SW 1271 (cell line): ENCODE results near the gene TMEM19.
A peak's percentile ranks its signal among the peaks of the same experiment; 100 is the strongest.
"Not testable (repeated sequence)": the region's sequence is repeated elsewhere in the genome, so short reads cannot be mapped to it uniquely, and the experiment has no call there.

ENCODE experiments used
- DNase-seq, 2 experiments: peaks; one replicate each; lab custom pipeline; 2025; lab: John Stamatoyannopoulos, UW

Gene TMEM19

DNA sequence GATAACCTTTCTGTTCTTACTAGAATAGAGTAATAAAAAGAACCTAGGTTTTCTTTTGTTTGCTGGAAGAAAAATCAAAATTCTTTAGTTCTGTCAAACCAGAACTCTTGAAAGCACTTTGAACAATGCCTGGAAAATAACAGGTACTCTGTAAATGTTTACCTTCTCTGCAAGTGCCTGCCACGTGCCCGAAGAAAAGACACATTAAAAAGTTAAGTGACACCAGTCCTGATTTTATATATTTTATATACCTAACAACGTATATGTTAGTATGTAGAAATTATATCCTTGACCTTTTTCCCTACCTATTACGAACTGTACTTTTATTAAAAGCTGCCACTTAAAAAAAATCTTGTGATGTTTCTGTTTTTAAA is 20.8 kb upstream of the TMEM19 start:
- no peak for DNase-seq

DNA sequence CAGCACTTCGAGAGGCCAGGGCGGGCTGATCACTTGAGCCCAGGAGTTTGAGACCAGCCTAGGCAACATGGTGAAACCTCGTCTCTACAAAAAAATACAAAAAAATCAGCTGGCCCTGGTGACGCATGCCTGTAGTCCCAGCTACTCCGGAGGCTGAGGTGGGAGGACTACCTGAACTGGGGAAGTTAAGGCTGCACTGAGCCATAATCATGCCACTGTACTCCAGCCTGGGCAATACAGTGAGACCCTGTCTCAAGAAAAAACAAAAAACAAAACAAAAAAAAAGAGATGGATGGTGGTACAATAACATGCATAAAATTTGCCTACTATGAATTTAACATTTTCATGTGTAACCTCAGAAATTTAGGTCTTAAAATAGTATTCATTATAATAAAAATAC is 19.6 kb upstream of the TMEM19 start:
- no peak for DNase-seq

DNA sequence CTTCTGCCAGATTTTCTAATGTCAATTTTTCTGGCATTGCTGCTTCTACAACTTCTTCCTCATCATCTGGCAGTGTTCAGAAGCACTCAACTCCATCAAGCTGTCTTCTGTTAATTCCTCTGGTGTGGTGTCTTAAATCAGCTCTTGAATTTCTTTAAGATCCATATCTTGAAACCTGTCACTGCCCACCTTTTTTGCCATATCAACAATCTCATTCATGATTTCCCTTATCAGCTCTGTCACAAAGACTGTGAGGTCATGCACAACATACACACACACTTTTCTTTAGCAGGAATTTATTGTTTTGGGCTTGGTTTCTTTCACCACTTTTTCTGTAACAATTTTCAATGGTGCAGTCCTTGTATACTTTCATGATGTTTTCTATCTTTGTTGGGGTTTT is 14.6 kb upstream of the TMEM19 start:
- no peak for DNase-seq

DNA sequence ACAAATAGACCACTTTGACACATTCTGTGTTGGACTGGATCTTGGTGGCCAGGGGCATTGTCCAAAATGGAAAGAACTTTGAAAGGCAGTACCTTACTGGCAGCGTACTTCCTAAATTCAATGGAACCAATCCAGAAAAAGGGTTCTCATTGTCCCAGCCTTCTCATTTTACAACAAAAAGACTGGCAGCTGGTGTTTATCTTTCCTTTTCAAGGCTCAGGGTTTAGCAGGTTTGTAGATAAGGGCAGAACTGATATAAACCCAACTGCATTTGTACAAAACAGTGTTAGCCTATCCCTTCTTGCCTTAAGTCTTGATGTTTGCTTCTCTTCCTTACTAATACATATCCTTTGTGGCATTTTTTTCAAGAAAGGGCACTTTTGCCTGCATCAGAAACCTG is 14.1 kb upstream of the TMEM19 start:
- DNase-seq, result no peak

DNA sequence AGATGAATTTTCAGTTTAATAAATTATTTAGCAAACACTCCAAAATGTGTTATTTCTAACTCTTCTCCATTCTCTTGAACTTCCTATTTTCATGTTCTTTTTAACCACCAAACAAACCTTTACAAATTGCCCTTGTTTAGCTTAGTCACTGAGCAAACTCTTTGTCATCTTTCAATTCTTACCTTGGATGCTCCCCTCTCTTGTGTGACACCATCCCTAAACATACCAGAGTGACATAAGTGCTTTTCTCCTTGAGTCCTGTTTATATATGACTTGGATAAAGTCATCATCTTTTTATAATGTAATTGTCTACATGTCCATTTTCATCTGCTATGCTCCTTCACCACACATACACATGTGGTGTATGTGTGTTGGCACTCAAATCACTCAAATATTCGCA is 3.4 kb upstream of the TMEM19 start:
- DNase-seq, result no peak

DNA sequence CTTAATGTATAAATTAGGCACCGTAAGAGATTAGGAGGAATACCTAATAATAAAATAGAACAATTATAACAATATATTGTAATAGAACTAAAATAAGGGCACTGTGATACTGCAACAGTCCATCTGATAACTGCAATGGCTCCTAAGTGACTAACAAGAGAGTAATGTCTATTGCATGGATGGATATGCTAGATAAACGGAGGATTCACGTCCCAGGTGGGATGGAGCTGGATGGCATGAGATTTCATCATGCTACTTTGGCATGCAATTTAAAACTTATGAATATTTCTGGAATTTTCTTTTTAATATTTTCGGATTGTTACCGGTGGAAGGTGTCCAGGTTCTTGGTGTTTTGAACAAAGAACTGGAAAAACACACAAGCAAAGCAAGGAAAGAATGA is 2.2 kb upstream of the TMEM19 start:
- no peak for DNase-seq

DNA sequence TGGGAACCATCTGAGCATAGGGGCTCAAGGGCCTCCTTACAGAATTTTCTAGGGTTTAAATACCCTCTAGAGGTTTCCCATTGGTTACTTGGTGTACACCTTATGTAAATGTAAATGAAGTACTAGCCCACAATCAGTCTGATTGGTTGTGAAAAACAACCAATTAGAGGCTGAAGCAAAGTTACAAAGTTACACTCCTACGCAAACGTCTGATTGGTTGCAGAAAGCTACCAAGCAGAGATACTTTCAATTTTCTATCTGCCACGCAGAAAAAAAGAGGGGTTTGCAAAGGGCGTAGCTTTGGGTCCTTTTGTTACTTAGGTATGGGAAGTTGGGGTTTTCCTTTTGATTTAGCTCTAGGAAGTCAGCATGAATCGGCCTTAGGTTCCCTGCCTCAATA is 1.8 kb upstream of the TMEM19 start:
- DNase-seq, result no peak

DNA sequence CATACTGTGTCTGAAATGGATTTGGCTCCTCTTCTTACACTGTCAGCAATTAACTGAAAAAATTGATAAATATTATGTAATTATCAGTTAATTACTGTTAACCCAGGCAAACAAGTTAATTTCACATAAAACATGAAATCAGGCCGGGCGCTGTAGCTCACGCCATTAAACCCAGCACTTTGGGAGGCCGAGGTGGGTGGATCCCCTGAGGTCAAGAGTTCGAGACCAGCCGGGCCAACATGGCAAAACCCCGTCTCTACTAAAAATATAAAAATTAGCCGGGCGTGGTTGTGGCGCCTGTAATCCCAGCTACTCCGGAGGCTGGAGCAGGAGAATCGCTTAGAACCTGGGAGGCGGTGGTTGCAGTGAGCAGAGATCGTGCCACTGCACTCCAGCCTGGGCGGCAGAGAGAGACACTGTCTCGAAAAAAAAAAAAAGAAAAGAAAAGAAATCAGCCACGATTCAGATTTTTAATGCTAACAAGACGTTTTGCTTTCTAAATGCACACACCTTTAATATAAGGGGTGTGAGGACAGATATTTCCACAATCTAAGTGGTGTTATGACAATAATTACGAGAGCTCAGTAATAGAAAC is 473 bp upstream of the TMEM19 start:
- no peak for DNase-seq

DNA sequence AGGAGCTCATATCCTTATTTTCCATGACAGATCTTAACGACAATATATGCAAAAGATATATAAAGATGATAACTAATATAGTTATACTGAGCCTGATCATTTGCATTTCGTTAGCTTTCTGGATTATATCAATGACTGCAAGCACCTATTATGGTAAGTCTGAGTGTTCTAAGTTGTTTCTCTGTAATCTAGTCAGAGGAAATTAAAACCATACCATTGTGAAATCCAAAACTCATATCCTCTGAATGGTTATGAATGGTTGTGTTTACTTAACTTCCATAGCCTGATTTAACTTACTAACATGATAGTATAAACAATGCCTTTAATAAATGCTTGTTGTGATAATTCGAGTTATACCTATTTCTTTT is 760 bp downstream of the TMEM19 start:
- no peak for DNase-seq

DNA sequence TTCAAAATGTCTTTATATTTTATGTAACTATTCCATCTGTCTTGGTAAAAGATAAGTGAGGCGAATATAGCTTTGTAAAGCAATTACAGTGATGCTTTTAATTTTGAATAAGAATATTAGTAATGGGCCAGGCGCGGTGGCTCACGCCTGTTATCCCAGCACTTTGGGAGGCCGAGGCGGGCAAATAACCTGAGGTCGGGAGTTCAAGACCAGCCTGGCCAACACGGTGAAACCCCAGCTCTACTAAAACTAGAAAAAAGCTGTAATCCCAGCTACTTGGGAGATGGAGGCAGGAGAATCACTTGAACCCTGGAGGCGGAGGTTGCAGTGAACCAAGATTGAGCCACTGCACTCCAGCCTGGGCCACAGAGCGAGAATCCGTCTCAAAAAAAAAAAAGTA is 1.3 kb downstream of the TMEM19 start:
- not testable (repeated sequence) for DNase-seq

DNA sequence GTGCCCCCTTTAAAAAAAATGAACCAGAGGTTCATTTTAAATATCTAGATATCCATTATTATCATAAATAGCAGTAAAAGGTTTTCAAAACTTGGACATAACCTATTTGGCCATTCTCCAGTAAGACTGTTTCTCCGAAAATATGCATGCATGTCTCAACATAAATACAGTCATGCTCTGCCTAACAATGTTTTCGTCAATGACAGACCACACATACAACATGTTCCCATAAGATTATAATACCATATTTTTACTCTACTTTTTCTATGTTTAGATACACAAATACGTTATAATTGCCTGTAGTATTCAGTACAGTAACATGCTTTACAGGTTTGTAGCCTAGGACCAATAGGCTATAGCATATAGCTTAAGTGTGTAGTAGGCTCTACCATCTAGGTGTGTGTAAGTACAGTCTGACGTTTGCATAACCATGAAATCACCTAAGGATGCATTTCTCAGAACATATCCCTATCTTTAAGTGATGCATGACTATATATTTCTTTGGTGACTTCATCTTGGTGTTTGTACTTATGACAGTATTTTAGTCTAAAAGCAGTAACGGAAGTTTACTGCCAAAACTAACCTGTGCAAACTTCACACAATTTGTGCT is 3.2 kb downstream of the TMEM19 start:
- no peak for DNase-seq

DNA sequence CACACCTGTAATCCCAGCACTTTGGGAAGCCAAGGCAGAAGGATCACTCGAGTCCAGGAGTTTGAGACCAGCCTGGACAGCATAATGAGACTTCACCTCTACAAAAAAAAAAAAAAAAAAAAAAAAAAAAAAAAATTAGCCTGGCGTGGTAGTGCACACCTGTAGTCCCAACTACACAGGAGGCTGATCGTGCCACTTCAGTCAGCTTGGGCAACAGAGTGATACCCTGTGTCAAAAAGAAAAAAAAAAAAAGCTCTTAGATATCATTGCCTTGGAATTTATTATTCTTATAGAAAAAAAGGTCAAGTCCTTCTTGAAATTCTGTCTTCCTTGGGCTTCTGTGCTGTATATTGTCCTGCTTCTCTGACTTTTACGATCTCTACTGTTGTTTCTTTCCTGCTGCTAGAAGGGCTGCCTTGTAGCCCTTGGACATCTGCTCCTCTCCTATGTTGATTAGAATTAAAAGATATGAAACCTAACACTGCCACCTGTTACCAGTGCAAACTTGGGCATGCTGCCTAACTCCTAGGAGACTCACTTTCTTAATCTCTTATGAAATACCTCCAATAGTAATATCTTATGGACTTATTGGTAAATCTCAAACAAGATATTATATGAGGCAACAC is 5.7 kb downstream of the TMEM19 start:
- no peak for DNase-seq

DNA sequence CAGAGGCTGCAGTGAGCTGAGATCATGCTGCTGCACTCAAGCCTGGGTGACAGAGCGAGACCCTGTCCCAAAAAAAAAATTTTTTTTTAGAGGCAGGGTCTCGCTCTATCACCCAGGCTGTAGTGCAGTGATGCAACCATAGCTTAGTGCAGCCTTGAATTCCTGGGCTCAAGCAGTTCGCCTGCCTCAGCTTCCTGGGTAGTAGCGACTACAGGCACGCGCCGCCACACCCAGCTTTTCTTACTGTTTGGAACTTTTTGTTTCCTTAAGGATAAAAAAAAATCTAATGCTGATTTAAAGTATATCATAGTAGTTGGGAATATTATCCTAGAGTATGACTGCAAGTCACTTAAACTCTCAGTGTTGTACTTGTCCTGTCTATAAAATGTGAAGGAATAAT is 7.2 kb downstream of the TMEM19 start:
- no peak for DNase-seq

DNA sequence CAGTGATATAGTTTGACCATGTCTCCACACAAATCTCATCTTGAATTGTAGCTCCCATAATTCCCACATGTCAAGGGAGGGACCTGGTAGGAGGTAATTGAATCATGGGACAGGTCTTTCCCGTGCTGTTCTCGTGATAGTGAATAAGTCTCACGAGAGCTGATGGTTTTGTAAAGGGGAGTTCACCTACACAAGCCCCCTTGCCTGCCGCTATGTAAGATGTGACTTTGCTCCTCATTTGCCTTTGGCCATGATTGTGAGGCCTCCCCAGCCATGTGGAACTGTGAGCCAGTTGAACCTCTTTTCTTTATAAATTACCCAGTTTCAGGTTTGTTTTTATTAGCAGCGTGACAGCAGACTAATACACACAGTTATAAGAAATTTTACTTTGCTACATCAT is 7.8 kb downstream of the TMEM19 start:
- not testable (repeated sequence) for DNase-seq

DNA sequence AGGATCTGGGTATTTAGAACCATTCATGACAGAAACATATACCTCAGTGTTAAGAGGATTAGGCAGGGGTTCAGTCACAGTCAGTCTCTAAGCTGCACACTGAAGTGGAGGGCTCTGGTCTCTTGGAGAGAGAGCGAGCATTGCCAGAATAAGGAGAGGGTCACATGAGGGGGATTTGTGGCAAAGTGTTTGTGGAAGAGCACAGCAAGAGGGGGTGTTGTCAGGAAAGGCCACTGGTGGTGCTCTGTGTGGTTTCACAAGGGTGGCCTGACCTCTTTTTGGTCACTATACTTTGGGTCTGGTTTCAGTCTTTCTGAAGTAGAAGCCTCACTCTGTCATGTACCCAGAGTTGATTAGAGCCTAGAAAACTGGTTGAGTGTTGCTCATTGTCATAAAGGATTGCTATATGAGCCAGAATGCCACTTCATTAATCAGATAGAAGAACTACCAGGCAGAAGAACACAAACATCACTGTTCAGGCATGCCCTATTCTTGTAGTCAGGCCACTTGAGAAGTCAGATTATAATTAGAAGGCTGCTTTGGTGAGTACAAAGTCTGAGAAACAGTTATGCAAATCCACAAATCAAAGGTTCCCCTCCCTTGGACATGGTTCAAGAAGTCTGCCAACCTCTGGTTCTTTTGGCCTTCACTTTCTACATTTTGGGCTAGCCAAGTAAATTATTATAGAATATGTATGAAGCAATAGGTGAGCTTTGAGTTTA is 8.4 kb downstream of the TMEM19 start:
- no peak for DNase-seq

DNA sequence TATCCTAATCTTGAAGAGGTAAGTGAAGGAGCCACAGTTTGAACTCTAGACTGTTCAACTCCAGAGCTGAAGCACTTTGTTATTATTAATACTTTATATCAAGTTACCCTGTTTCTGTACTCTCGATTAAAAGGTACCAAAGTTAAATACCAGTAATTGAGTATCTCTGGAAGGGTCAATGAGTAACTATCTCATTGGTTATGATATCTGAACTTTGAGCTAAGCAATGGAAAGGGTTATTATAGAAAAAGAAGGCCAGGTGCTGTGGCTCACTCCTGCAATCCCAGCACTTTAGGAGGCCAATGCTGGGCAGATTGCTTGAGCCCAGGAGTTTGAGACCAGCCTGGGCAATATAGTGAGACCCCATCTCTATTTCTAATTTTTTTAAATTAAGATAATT is 9.9 kb downstream of the TMEM19 start:
- no peak for DNase-seq

DNA sequence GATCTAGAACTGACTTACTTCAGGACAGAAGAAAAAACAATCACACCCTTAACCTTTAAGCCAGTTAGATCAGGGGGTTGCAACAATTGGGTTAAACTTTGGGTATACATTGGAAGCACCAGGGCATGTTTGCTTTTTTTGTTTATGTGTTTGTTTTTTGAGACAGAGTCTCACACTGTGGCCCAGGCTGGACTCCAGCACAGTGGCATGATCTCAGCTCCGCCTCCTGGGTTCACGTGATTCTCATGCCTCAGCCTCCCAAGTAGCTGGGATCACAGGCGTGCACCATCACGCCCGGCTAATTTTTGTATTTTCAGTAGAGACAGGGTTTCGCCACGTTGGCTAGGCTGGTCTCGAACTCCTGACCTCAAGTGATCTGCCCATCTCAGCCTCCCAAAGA is 16.3 kb downstream of the TMEM19 start:
- DNase-seq, result not testable (repeated sequence)

DNA sequence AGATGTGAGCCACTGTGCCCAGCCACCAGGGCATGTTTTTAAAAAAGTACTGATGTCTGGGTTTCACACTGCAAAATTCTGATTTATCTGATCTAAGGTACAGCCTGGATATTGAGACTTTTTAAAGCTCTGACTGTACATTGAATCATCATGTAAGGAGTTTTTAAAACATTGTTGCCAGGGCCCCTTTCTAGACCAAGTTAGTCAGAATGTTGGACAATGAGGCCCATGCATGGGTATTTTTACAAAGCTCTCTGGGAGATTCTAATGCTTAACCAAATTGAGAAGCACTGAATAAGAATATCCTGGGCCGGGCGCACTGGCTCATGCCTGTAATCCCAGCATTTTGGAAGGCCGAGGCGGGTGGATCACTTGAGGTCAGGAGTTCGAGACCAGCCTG is 16.7 kb downstream of the TMEM19 start:
- no peak for DNase-seq

DNA sequence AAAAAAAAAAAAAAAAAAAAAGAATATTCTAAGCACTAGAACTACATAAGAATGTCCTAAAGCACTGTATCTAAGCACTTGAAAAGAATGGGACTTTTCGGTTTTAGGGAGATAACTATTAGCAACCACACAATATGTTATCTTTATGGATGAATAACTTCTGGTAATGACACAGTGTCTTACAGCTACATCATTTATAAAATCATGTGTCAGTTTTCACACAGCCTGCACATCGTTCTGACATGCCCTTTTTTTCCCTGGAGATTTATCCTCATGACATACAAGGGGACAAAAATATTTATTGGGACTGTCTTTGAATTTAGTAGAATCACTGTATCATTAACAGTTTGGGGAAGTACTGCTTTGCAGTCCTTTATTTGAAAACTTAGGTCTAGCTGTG is 17.3 kb downstream of the TMEM19 start:
- DNase-seq, result no peak

DNA sequence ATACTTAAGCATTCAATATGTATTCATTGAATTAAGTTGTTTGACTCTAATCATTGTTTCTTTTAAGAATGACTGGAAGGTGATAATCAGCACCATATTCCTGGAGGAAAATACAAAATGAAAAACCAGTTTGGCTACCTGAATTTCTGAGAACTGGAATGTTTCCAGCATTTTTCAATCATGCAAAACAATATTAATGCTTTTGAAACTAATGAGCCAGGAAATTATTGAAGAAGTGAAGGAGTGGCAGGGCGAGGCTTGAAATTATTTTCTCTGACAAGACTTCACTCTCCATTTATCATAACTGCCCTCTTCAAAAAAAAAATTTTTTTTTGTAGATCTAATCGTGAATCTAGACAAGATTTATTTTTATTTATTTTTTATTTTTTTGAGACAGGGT is 19.0 kb downstream of the TMEM19 start:
- DNase-seq, result no peak

DNA sequence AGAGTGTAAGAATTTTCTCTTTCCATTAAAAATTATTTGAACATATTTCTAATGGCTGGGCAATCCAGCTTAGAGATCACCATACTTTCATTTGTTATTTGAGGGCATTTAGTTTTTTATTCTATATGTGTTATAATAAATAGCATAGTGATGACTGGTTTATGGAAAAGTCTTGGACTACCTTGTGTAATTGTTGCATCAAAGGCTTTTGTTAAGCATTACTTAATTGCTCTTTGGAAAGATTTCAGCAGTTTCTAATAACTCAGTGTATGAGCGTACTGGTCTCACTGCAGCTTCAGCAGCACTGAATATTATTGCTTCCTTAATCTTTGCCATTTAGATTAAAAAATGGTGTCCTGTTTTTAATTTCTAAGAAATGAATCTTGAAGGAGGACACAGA is 22.8 kb downstream of the TMEM19 start:
- DNase-seq, result no peak

DNA sequence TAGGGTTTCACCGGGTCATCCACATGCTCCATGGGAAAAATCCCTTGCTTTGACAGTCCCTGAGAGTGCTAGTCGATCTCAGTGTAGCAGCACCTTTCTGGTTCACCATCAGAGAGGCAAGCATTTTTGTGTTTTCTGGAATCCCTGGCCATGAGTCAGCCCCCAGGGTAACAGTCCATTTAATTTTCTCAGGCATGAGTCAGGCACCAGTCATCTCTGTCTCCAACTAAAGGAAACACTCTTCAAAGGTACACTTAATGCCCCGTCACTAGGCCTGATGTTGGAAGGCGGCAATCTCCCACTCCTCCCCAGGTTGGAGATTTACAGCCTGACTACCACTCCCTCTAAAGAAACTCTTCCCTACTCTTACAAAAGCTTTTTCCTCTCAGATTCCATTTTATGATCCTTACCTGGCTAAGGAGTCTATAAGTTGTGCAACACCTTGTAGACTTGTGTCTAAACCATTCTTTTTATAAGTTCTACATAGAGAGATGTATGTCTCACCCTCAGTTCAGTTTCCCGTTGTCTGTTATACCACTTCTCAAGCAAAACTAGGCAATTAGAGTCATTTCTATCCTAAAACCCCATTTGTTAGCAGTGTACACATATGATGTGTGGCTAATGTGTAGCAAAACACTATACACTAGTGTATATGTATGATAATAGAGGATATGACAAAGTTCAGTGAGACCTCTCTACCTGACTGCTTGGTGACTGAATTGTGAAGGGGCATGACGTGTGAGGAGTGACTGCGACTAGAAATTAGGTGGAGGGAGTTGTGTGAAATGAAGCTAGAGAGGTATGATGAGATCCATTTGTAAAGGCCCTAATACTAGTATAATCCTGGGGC is 24.6 kb downstream of the TMEM19 start:
- DNase-seq, result peak; percentile 49 to 72
